HepG2 (cell line): ENCODE results near the gene ACTR3.

ENCODE experiments used
- CBX1 ChIP-seq: IDR thresholded peaks from one replicate; pipeline ENCODE4 v1.6.1; 2016; ENCODE audit warnings: antibody characterized with exemption, low read depth
- CHD2 ChIP-seq: IDR thresholded peaks from 2 replicates; pipeline ENCODE4 v1.6.1; 2011; ENCODE audit warnings: low read depth, low read length, improper control_type of control experiment
- HMG20A ChIP-seq: IDR thresholded peaks from 2 replicates; pipeline ENCODE4 v1.6.1; 2016; ENCODE audit warnings: borderline replicate concordance
- KAT2B ChIP-seq: fragments of 150-350 bp; IDR thresholded peaks from 2 replicates; pipeline ENCODE4 v1.6.1; 2014; ENCODE audit warnings: low read depth, low read length, borderline replicate concordance
- PHB2 ChIP-seq: fragments of 450-650 bp; IDR thresholded peaks from 2 replicates; pipeline ENCODE4 v1.6.1; 2018; ENCODE audit not compliant: partially characterized antibody
- YY1 ChIP-seq: IDR thresholded peaks from 2 replicates; pipeline ENCODE4 v1.6.1; 2011; ENCODE audit warnings: low read length, low read depth, moderate library complexity, mild to moderate bottlenecking; ENCODE audit not compliant: insufficient read depth, insufficient replicate concordance
- ZNF558 ChIP-seq: sonication (generic); formaldehyde crosslinking; IDR thresholded peaks from 2 replicates; pipeline ENCODE4 v1.9.0; 2022; ENCODE audit warnings: mild to moderate bottlenecking, missing genetic modification reagents, borderline replicate concordance
- TF ChIP-seq, protein P1 (sequence below): sonication (generic); formaldehyde crosslinking; IDR thresholded peaks from 2 replicates; pipeline ENCODE4 v1.5.0; 2020; ENCODE audit warnings: mild to moderate bottlenecking, missing genetic modification reagents, moderate library complexity

DNA sequence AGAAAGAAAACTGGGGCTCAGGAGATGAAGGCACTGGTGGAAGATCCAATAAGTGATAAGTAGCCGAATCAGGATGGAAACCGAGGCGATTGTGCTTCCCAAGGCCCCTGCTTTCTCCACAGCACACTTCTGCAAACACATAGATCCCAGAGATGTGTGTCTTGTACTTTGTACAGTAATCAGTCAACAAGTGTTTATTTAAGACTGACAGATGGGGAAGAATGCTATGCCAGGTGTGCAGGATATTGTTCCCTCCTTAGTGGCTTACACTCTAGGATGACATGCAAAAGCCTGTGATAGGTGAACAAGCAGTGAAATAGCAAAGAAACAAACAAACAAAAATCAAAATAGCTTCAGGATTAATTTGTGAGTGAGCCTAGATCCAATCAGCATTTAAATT, 116.6 kb downstream of the ACTR3 start:
- peak; percentile 82 for TF ChIP-seq HMG20A (CRISPR knock-in tag)
- TF ChIP-seq, protein P1, sequence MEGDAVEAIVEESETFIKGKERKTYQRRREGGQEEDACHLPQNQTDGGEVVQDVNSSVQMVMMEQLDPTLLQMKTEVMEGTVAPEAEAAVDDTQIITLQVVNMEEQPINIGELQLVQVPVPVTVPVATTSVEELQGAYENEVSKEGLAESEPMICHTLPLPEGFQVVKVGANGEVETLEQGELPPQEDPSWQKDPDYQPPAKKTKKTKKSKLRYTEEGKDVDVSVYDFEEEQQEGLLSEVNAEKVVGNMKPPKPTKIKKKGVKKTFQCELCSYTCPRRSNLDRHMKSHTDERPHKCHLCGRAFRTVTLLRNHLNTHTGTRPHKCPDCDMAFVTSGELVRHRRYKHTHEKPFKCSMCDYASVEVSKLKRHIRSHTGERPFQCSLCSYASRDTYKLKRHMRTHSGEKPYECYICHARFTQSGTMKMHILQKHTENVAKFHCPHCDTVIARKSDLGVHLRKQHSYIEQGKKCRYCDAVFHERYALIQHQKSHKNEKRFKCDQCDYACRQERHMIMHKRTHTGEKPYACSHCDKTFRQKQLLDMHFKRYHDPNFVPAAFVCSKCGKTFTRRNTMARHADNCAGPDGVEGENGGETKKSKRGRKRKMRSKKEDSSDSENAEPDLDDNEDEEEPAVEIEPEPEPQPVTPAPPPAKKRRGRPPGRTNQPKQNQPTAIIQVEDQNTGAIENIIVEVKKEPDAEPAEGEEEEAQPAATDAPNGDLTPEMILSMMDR (CRISPR knock-in tag), result no peak
- TF ChIP-seq PHB2, result no peak
- TF ChIP-seq CHD2, result no peak
- no peak for TF ChIP-seq KAT2B
- TF ChIP-seq YY1, result no peak
- no peak for TF ChIP-seq CBX1
- no peak for TF ChIP-seq ZNF558
